GM19438 (cell line): Measurements from ENCODE around the gene CD2BP2.
"Not testable (repeated sequence)": the region's sequence is repeated elsewhere in the genome, so short reads cannot be mapped to it uniquely, and the experiment has no call there.

Experiments used
- ATAC-seq: cut with Tn5 transposase; IDR thresholded peaks from one replicate; pipeline ENCODE4 v1.9.1; 2021; ENCODE audit warnings: low read depth; ENCODE audit not compliant: unreplicated experiment

CD2BP2 gene

DNA sequence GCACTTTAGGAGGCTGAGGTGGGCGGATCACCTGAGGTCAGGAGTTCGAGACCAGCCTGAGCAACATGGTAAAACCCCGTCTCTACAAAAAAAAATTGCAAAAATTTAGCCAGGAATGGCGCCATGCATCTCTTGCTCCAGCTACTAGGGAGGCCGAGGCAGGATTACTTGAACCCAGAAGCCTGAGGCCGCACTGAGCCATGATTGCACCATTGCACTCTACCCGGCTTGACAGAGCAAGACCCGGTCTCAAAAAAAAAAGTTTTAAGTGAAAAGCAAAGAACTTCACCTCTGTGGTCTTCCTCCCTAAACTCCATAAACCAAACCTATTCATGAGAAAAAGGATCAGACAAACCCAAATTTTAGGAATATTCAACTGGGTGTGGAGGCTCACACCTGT is 7.0 kb downstream of the CD2BP2 start:
- no peak for ATAC-seq

DNA sequence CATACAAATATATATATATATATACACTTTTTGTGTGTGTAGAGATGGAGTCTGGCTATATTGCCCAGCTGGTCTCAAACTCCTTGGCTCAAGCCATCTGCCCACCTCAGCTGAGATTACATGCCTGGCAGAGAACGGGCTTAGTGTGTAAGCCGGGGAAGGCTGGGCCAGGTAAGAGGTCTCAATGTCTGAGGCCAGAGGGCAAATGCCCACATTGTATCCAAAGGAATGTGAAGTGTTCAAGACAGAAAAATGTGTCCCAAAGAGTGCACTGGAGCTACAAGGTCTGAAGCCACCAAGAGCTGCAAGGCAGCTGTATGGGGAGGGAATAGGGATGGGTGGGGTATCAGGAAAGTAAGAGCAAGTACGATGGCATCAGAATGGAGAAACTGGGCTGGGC is 8.8 kb downstream of the CD2BP2 start:
- ATAC-seq, result no peak

DNA sequence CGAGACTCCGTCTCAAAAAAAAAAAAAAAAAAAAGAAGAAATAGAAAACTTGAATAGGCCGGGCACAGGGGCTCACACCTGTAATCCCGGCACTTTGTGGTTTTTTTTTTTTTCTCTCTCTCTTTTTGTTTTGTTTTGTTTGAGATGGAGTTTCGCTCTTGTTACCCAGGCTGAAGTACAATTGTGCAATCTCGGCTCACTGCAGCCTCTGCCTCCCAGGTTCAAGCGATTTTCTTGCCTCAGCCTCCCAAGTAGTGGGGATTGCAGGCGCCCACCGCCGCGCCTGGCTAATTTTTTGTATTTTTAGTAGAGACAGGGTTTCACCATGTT is 11.7 kb downstream of the CD2BP2 start:
- not testable (repeated sequence) for ATAC-seq

DNA sequence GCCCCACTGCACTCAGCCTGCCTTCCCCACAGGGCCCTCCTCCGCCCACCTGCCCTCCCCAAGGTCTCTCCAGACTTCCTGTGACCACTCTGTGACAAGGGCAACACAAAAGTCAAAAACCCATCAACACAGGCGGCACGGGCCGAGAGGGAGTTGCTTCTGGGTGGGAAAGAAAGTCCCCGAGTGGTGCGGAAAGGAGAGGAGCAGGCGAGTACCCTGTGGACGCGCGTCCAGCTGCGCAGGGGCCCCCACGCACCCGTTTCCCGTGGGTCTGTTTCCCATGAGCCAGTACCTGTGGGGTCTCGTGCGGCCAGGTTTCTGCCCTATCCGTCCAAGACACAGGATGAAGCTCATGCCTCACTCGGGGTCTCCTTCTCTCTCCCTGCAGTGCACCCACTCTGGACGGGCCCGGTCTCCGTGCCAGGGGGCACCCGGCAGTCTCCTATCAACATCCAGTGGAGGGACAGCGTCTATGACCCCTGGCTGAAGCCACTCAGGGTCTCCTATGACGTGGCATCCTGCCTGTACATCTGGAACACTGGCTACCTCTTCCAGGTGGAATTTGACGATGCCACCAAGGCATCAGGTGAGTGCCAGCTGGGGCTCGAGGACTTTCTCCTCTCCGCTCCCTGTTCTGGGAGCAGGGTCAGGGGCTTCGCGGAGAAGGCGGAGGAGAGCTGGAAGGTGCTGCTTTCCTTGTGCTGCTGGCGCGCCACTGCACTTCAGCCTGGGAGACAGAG is 12.2 kb downstream of the CD2BP2 start:
- no peak for ATAC-seq

DNA sequence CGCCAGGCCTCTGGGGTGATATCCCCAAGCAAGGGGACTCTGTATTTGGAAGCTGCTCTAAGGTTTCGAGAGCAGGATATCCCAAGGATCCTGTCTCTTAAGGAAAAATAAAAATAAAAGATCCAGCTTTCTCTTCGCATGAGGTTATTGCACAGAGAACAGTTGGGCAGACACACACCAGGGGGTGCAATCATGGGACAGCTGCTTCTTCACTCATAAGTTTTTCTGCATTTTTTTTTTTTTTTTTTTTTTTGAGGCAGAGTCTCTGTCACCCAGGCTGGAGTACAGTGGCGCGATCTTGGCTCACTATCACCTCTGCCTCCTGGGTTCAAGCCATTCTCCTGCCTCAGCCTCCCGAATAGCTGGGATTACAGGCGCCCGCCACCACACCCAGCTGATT is 13.1 kb downstream of the CD2BP2 start:
- not testable (repeated sequence) for ATAC-seq

DNA sequence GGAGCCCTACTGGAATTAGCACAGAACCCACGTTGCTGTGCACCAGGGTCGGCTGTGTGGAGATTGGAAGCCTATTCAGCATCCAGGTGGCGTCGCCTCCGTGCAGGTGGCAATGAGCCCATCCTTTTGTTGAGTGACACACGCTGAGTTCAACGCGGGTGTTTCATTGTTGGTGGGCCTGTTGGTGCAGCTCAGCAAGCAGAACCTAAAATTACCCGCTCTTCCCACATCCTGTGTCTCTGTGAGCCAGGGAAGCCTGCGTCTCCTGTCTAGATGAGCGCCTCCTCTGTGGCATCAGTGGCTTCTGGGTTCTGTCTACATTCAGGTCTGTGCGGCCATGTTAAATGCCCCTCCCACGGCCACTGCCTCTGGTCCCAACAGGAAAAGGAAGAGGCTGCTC is 14.5 kb downstream of the CD2BP2 start:
- ATAC-seq, result no peak

DNA sequence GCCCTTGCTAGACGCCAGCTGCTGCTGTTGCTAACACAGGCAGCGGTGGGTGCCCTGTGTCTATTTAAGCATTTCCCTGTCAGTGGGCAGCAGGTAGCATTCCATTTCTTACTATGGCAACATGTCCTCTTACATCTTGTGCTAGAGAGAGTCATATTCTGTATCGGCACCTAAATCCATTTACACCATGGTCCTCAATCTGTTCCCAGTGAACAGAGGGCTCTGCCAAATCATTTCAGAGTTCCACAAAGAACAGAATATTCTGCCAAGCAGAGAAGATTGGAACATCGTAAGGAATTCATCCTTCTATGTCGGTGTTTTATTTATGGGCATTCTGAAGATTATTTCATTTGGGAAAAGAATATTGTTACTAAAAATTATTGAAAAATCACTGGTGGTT is 16.4 kb downstream of the CD2BP2 start:
- not testable (repeated sequence) for ATAC-seq

DNA sequence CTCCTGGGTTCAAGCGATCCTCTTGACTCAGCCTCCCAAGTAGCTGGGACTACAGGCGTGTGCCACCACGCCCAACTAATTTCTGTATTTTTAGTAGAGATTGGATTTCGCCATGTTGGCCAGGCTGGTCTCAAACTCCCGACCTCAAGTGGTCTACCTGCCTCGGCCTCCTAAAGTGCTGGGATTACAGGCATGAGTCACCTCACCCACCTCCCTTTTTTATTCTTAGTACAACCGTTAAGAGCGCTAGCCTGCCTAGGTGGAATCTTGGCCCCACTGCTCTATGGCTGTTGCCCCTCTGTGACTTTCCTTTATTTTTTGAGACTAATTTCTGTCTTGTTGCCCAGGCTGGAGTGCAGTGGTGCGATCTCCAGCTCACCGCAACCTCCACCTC is 17.1 kb downstream of the CD2BP2 start:
- ATAC-seq, result not testable (repeated sequence)

DNA sequence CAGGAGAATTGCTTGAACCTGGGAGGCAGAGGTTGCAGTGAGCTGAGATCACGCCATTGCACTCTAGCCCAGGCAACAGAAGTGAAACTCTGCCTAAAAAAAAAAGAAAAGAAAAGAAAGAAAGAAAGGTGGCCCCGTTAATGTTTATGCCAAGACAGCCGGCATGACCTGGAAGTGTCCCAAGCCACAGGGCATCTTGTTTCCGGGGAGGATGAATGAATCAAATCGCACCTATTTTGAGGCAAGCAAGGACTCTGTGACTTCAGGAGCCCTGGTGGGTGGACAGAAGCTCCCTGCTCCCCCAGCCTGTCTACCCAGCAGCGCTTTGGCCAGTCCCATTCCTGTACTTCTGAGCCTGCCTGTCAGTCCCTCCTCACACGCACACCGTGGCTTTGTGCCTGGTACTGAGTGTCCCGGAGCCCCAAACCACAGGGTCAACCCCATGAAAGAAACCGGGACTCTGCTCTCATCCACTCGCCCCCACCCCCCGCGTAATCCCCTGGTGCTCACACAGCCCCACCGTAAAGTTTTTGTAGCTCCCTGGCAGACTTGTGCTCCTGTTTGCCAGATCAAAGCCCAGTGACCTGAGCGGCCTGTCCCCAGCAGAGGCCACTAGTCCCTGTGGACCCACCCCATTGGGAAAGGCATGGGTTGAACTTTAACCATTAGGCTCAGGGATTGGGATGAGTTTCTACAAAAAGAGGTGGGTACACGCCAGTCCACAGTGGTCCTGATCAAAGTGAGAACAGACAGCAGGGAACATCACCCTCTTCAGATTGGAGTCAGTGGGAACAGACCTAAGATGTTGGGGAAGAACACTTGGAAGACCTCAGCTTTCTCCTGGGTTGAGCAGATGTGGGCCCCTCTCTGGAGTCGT is 19.3 kb downstream of the CD2BP2 start:
- ATAC-seq, result peak; percentile 13

DNA sequence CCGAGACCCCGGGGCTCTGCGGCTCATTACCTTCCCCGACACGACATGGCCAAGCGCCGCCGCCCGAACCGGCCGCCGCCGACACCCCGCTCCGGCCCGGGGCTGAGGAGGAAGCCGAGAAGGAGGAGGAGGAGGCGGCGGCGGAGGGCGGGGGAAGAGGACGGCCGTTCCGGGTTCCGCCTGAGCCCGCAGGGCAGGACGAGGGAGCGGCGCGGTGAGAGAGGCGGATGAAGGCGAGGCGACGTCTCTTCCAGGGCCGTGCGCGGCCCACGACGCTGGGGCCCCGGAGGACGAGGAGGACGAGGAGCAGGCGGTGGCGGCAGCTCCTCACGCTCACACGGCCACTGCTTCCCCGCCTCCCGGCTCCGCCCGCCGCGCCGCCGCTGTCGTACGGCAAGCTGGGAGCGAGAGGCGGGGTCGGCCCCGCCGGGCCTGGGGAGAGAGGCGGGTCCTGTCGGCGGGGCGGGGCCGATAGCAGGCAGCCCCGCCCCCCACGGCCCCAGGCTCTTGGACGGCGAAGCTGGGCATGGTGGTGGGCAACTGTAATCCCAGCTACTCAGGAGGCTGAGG is 20.0 kb downstream of the CD2BP2 start:
- ATAC-seq, result peak; percentile 61

DNA sequence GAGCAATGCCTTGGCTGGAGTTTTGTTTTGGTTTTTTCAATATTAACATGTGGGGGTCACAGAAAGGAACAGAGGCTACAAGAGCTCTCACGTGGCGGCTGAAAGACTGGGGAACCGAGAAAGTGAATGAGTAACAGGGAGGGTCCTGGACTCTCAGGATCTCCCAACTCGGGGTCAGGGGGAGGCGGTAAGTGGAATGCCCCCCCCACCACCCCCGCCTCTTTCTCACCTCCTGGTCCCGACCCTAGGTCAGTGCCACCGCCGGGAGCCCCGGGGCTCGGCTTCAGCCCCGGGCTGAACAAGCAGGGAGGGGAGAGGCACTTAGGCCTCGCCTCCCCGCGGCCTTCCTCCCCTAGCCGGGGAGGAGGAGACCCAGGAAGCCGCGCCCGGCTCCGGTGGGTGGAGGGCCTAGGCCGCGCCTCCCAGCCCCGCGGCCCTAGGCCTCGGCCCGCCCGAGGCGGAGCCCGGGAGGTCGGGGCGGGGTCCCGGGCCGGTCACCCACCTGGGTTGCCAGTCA is 20.6 kb downstream of the CD2BP2 start:
- peak; percentile 81 for ATAC-seq

DNA sequence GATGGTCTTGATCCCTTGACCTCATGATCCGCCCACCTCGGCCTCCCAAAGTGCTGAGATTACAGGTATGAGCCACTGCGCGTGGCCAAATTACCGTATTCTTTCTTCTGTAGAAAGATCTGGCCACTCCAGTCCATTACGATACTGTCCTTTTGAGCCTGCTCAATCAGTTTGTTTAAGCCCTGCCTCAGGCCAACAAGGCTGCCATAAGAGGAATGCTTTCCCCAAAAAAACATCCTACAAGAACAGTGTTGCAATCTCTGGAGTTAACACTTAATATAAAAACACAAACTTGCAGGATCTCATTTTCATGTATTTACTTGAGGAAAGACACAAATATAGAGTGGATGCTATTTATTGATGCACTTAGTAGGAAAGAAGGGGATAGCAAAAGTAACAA is 30.9 kb downstream of the CD2BP2 start:
- ATAC-seq, result not testable (repeated sequence)

DNA sequence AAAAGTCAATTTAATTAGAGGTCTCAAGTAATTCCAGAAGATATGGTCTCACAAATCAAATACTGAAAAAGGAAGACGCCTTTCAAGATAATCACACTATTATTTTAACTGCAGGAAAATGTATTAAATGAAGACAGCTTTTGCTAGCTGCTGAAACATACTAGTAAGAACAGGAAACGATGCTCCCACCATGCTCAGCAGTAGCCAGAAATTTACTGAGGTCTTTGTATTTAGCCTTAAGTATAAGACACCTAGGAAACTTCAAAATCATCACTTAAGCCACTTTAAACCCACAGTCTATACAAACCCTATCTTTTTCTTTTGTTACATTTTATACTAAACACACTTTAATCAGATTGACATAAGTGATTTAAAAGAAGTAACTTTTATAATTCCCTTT is 36.5 kb downstream of the CD2BP2 start:
- ATAC-seq, result not testable (repeated sequence)

DNA sequence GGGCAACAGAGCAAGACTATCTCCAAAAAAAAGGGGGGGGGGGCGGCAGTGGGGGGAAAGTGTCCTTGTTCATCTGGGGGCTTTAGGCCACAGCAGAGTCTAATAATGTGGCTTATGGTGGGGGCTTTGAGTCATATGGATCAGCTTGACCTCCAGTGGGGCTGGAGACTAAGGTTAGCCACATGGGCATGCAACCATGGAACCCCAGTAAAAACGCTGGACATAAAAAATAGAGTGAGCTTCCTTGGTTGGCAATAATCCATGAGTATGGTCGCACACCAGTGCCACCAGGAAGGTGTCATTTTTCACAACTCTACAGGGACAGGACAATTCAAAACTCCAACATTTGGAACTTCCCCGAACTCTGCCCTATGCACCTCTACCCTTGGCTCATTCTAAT is 44.2 kb downstream of the CD2BP2 start:
- not testable (repeated sequence) for ATAC-seq

DNA sequence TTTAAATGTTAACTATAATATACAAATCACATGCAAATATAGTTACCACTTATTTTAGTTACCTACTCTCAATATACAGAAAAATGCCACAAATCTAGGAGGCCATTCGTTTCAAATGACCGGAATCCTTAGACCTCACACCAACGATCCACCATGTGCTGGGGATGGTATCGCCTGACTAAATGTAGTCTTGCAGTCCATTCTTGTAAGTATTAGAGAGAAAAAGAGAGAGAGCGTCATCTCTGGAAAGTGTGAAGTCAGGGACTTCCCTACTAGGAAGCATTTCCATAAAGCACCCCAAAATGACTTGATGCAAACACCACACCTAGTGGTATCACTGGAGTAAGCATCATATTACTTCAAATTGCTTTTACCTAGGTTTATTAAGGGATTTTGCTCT is 45.9 kb downstream of the CD2BP2 start:
- not testable (repeated sequence) for ATAC-seq
